Activated T-cell treated with anti-CD3 and anti-CD28 coated beads, Interleukin-2, amount 50 U/mL, for 1 hour (primary cell): ENCODE results near the gene MMAB.

Source experiments
- DNase-seq: peaks from one replicate; pipeline ENCODE4 v3.0.0-alpha.2; 2020

The MMAB gene

GRCh38 chr12:109581856-109582255 is 8.6 kb upstream of the MMAB start:
- no peak for DNase-seq

DNA sequence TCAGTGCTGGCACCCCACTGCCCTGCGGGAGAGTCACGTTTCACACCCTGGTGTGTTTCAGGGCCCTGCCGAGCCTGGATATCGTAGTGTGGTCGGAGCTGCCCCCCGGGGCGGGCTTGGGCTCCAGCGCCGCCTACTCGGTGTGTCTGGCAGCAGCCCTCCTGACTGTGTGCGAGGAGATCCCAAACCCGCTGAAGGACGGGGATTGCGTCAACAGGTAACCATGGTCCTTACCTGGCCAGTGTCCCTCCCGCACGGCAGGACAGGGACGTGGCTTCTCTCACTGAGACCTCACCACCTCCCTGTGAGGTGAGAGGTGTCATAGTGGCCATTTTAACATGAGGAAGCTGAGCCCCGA is 8.0 kb upstream of the MMAB start:
- no peak for DNase-seq

DNA sequence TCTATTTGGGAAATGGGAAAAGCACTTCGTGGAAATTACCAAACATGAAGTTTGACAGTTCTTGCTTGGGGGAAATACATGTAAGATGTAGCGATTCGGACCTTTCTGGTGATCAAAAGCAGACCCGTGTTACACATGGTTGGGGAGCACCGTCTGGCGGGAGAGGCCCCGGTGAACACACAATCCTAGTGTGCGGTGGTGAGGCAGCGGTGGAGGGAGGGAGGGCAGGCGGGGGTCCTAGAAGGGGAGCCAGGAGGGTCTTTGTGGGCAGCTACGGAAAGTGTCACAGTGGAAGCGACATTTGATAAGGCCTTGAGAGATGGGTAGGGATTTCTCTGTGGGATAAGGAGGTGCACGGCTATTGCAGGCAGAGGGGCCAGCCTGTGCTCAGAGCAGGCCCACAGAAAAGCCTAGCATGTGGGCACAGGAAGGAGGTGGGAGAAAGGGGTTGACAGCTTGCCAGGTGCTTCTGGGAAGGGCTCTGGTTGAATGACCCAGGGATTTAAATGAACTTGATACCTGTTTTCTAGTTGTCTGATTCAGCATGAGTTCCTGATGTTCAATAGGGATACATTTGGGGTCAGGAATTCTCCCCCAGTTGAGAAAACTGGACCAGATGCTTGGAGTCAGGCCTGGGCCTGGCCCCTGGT is 7.5 kb upstream of the MMAB start:
- no peak for DNase-seq

- no peak for DNase-seq
Measured at GRCh38 chr12:109580272-109580671, 7.0 kb upstream of the MMAB start.

- no peak for DNase-seq
Measured at GRCh38 chr12:109579639-109580038, 6.3 kb upstream of the MMAB start.

GRCh38 chr12:109578330-109578927 is 5.1 kb upstream of the MMAB start:
- no peak for DNase-seq

DNA sequence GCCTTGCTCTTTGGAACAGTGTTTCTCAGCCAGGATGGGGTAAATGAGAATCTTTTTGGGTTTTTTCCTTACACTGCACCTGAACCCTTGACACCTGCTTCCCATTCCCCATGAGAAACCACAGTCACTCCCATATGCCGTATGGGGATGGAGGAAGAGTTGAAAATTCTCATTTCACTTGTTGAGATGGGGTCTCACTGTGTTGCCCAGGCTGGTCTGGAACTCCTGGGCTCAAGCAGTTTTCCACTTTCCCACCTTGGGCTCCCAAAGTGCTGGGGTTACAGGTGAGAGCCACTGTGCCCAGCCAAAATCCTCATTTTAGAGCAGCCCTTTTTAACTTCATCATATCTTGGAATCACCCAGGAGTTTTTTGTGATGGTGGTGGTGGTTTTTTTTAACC is 4.0 kb upstream of the MMAB start:
- no peak for DNase-seq

GRCh38 chr12:109575683-109576082 is 2.4 kb upstream of the MMAB start:
- no peak for DNase-seq

DNA sequence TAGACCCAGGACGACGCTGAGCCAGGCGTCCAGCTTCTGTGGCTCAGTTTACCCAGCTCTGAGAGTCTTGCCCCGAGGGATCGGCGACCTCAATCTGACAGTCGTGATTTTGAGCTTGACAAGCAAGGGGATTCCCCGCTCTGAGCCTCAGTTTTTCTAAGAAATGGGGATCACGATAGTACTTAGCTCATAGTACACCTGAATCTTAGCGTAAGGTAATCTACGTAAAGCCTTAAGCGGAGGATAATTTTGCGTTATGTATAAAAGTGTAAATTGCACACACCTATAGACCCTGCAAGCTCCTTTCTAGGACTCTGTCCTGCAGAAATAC is 575 bp upstream of the MMAB start:
- no peak for DNase-seq

- DNase-seq: no peak
Measured at GRCh38 chr12:109572506-109572845, 828 bp downstream of the MMAB start.

- no peak for DNase-seq
Measured at GRCh38 chr12:109571773-109572505, 1.4 kb downstream of the MMAB start.

- no peak for DNase-seq
Measured at GRCh38 chr12:109568486-109568885, 4.8 kb downstream of the MMAB start.

DNA sequence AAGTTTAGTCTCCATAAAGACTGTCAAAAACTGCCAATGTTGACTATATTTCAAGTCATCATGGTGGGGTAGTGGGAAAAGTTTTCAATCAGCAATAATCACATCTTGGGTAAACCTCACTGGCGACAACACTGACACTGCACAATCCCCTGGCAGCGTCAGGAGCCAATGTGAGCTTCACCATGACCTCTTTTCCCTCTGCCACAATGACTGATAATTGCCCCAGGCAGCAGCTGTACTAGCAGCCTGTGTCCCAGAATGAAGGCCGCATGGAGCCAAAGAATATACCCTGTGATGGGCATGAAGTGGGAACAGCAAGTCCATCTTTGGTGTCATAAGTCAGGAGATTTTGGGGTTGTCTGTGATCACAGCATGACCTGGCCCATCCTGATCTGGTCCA is 5.3 kb downstream of the MMAB start:
- DNase-seq: no peak

DNA sequence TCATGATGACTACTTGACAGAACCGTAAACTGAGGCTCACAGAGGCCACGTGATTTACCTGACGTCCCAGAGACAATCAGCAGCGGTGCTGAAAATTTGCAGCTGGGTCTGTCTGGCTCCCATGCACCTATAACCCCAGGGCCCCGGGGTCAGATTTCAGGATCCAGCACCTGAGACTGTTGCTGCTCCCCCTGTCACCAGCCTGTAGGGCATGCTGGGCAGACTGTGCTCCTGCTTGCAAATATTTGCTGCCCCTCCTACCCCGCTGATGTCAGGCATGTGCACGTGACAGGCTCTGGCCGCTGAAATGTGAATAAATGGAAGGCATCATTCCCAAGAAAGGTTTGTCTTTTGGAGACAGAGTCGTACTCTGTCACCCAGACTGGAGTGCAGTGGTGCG is 6.0 kb downstream of the MMAB start:
- no peak for DNase-seq

- DNase-seq: no peak
Measured at GRCh38 chr12:109566424-109566823, 6.9 kb downstream of the MMAB start.

GRCh38 chr12:109563291-109564284 is 9.7 kb downstream of the MMAB start:
- no peak for DNase-seq

- no peak for DNase-seq
Measured at GRCh38 chr12:109562871-109563270, 10.4 kb downstream of the MMAB start.

DNA sequence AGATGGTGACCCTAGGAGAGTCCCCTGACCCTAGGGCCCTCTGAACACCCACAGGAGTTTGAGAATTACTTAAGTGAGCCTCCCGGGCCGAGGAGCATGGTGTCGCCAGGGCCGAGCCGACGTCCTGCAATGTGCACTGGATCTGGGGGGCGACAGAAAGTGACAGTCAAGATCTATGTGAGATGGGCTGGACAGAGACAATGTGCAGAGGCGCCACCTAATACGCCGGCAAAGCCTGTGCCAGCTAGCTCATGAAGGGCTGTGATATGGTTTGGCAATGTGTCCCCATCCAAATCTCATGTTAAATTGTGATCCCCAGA is 11.6 kb downstream of the MMAB start:
- no peak for DNase-seq

GRCh38 chr12:109560867-109561710 is 12.2 kb downstream of the MMAB start:
- DNase-seq: no peak

DNA sequence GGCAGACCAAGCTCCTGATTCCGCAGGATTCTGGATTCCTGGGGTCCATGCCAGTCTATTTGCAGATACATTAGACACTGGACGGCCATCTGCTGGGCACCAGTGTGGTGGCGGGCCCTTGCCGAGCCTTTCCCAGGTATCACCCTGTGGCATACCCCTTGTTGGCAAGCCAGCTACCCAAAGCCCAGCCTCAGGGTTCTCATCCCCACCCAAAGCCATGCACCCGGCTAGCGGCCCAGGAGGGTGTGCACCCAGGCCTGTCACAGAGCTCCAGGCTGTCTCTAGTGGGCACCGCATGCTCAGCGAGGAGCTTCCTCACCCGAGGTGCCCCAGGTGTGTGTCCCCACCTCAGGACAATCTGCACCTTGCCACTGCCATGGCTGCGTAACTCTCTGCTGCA is 13.7 kb downstream of the MMAB start:
- no peak for DNase-seq

GRCh38 chr12:109559200-109559505 is 14.2 kb downstream of the MMAB start:
- DNase-seq: no peak

- DNase-seq: no peak
Measured at GRCh38 chr12:109558374-109559199, 14.7 kb downstream of the MMAB start.
